HFFc6 (cell line): Measurements from ENCODE around the gene SELENOT. TPM values are rescaled to one million over a fixed set of nuclear protein-coding genes. Genes with fewer than 3 reads are reported as not detected.

ENCODE experiments used
- DNase-seq: peaks from one replicate; pipeline ENCODE4 v3.0.0-alpha.2; 2018
- H3K27ac Mint-ChIP-seq: 2 replicates; pipeline ENCODE4 v1.8.0; 2020; ENCODE audit warnings: mild to moderate bottlenecking, mixed read lengths
- H3K27me3 Mint-ChIP-seq: 2 replicates; pipeline ENCODE4 v1.8.0; 2021; ENCODE audit warnings: mild to moderate bottlenecking, moderate library complexity, mixed read lengths; ENCODE audit not compliant: insufficient read depth
- H3K36me3 Mint-ChIP-seq: 2 replicates; pipeline ENCODE4 v1.8.0; 2021; ENCODE audit warnings: low read depth, mixed read lengths
- H3K4me1 Mint-ChIP-seq: 2 replicates; pipeline ENCODE4 v1.8.0; 2020; ENCODE audit warnings: low read depth, mixed read lengths
- H3K4me3 Mint-ChIP-seq: 2 replicates; pipeline ENCODE4 v1.8.0; 2020; ENCODE audit warnings: mild to moderate bottlenecking, moderate library complexity, mixed read lengths
- H3K9me3 Mint-ChIP-seq: 2 replicates; pipeline ENCODE4 v1.8.0; 2020; ENCODE audit warnings: mild to moderate bottlenecking, mixed read lengths
- CTCF ChIP-seq: fragments of 200-600 bp; sonication (generic); IDR thresholded peaks from 2 replicates; pipeline ENCODE4 v1.5.0; 2021; ENCODE audit warnings: antibody characterized with exemption, mild to moderate bottlenecking
- total RNA-seq, 6 experiments: library from RNA; stranded (reverse); fragmentation: NEBNext Ultra II Directional; extraction: Animal tissue kit (Norgen Biotek cat#: 25700); gene quantifications; 2 replicates in 1 of 6; 3 replicates in 5 of 6; pipeline ENCODE4 v1.2.3, GENCODE V29; 2021

The SELENOT gene
- total RNA-seq, 6 experiments from 2014 or later = 144 to 189 (median 180) TPM

DNA sequence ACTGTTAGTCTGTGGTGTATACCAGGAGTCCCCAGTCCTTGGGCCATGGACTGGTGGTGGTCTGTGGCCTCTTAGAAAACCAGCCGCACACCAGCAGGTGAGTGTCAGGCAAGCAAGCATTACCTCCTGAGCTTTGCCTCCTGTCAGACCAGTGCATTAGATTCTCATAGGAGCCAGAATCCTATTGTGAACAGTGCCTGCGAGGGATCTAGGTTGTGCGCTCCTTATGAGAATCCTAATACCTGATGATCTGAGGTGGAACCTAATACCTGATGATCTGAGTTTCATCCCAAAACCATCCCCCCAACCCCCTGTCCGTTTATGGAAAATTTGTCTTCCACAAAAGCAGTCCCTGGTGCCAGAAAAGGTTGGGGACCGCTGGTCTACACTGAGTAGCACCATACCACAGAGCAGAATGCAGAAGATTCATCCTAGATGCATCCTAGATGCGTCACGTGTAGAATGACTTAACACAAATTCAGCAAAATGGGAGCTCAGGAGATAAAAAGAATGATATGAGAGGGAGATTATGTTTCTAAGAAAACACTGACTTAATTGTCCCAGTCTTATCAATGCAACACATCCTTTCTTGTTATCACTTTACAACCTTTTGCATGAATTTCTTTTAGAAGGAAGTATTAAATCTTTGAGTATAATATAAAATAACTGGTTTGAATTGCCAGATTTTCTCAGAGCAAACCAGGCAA lies 28.5 kb downstream of the SELENOT start:
- DNase-seq = no peak
- Mint-ChIP-seq H3K27ac (no peak overlapping the region), H3K9me3 (no peaks in the 10 kb centered on the region), H3K27me3 (no peaks in the 10 kb centered on the region), H3K4me1 (no peaks in the 10 kb centered on the region; the same call in 1 of the 2 replicates), H3K4me3 (no peak overlapping the region), H3K36me3 (peaks cover 18% of the 10 kb centered on the region)
- TF ChIP-seq CTCF = no peak

DNA sequence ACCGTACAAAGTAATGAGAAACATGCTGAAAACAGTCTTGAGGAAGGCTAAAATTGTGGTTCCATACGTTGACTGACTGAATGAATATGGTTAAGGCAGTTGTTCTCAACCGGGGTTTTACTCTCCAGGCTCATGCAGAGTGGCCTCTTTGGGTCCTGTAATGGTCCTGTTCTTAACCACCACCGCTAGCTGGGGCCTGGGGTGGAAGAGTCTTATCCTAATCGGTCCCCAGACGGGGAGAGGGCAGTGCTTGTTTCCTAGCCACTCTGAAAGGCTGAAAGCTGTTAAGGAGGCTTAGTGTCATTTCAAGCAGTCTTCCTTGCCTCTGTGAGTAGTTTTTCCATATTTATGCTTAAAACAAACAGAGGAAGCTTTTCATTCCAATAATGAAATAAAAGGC lies 32.0 kb downstream of the SELENOT start:
- peaks cover 3% of the 10 kb centered on the region; the same call in 1 of the 2 replicates for H3K27me3 Mint-ChIP-seq
- no peaks in the 10 kb centered on the region; the same call in 1 of the 2 replicates for H3K36me3 Mint-ChIP-seq
- no peak overlapping the region for H3K27ac Mint-ChIP-seq
- no peaks in the 10 kb centered on the region for H3K9me3 Mint-ChIP-seq
- no peak overlapping the region for H3K4me3 Mint-ChIP-seq
- peaks cover 6% of the 10 kb centered on the region; the same call in 1 of the 2 replicates for H3K4me1 Mint-ChIP-seq
- TF ChIP-seq CTCF = no peak
- no peak for DNase-seq

- TF ChIP-seq CTCF = no peak
- Mint-ChIP-seq H3K4me3 (no peak overlapping the region), H3K4me1 (peaks cover 6% of the 10 kb centered on the region; the same call in 1 of the 2 replicates), H3K36me3 (no peaks in the 10 kb centered on the region; the same call in 1 of the 2 replicates), H3K9me3 (no peaks in the 10 kb centered on the region; the same call in 1 of the 2 replicates), H3K27ac (no peak overlapping the region), H3K27me3 (peaks cover 3% of the 10 kb centered on the region; the same call in 1 of the 2 replicates)
- no peak for DNase-seq
Observed at GRCh38 chr3:150635526-150635925, 32.4 kb downstream of the SELENOT start.

DNA sequence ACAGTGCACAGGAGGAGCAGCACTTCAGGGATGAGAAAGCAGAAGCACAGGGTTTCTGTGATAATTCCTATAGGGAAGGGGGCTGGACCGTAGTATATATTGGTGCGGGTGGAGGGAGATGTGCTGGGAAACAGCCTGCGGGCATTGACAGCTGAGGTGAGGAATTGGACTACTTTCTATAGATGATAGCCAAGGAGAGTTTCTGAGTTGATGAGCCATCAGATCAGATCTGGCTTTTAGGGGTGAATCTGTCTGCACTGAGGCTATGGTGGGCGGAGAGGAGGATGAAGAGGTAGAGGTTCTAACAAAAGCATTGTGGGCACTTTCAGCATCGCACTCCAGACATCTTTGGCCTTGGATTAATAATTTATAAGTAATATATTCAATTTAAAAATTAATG lies 33.1 kb downstream of the SELENOT start:
- TF ChIP-seq CTCF = no peak
- H3K4me1 Mint-ChIP-seq = peaks cover 6% of the 10 kb centered on the region; the same call in 1 of the 2 replicates
- no peaks in the 10 kb centered on the region; the same call in 1 of the 2 replicates for H3K36me3 Mint-ChIP-seq
- peaks cover 3% of the 10 kb centered on the region for H3K27me3 Mint-ChIP-seq
- no peak overlapping the region for H3K27ac Mint-ChIP-seq
- DNase-seq = no peak
- H3K4me3 Mint-ChIP-seq = no peak overlapping the region
- no peaks in the 10 kb centered on the region; the same call in 1 of the 2 replicates for H3K9me3 Mint-ChIP-seq

GRCh38 chr3:150639262-150639661 lies 36.1 kb downstream of the SELENOT start:
- no peak for DNase-seq
- Mint-ChIP-seq H3K4me3 (no peak overlapping the region), H3K27ac (no peak overlapping the region), H3K36me3 (no peaks in the 10 kb centered on the region), H3K27me3 (peaks cover 3% of the 10 kb centered on the region), H3K4me1 (peaks cover 6% of the 10 kb centered on the region; the same call in 1 of the 2 replicates), H3K9me3 (no peaks in the 10 kb centered on the region; the same call in 1 of the 2 replicates)
- TF ChIP-seq CTCF = no peak
